A673 (cell line): Measurements from ENCODE around the gene PRPF6. TPM values are rescaled to one million over a fixed set of nuclear protein-coding genes. Genes with fewer than 3 reads are reported as not detected.

Experiments used
- BruUV-seq: library from RNA; stranded (reverse); fragments of 400-500 nt; replicated peaks from 2 replicates; lab custom pipeline; 2021; lab: Mats Ljungman, UMichigan
- CTCF ChIA-PET: fragments of 300-600 bp; sonication (Branson Sonifier 250); formaldehyde crosslinking; loops from one replicate; lab custom pipeline; 2022; ENCODE audit warnings: antibody characterized with exemption; lab: Charles Lee
- POLR2A ChIA-PET: fragments of 300-600 bp; sonication (Branson Sonifier 250); formaldehyde crosslinking; loops from one replicate; lab custom pipeline; 2022; ENCODE audit warnings: antibody characterized with exemption; ENCODE audit not compliant: low non-redundant PET; lab: Charles Lee
- DNase-seq: peaks from one replicate; pipeline ENCODE4 v3.0.0-alpha.2; 2015; ENCODE audit warnings: low spot score
- H3K27ac ChIP-seq: fragments of 200-600 bp; sonication (generic); 2 replicates; pipeline ENCODE4 v1.5.1; 2016; ENCODE audit warnings: mixed run types, low read depth, mild to moderate bottlenecking, mixed read lengths, antibody characterized with exemption, low read length; ENCODE audit not compliant: poor library complexity, severe bottlenecking
- H3K27me3 ChIP-seq: fragments of 200-600 bp; sonication (generic); replicated peaks from 2 replicates; pipeline ENCODE4 v1.6.1; 2017; ENCODE audit warnings: mixed run types, low read depth, mild to moderate bottlenecking, mixed read lengths, antibody characterized with exemption, low read length; ENCODE audit not compliant: insufficient read depth, poor library complexity
- H3K36me3 ChIP-seq: fragments of 200-600 bp; sonication (generic); 2 replicates; pipeline ENCODE4 v1.6.1; 2016; ENCODE audit warnings: mixed run types, mild to moderate bottlenecking, mixed read lengths, antibody characterized with exemption, low read length; ENCODE audit not compliant: insufficient read depth, poor library complexity, severe bottlenecking
- H3K4me1 ChIP-seq: fragments of 200-600 bp; sonication (generic); 2 replicates; pipeline ENCODE4 v1.6.1; 2017; ENCODE audit warnings: mixed run types, mild to moderate bottlenecking, mixed read lengths, antibody characterized with exemption, low read length; ENCODE audit not compliant: insufficient read depth, poor library complexity, severe bottlenecking
- H3K4me3 ChIP-seq: fragments of 200-600 bp; sonication (generic); 2 replicates; pipeline ENCODE4 v1.5.1; 2016; ENCODE audit warnings: low read depth, mixed run types, mild to moderate bottlenecking, mixed read lengths, low read length; ENCODE audit not compliant: poor library complexity, severe bottlenecking
- H3K9me3 ChIP-seq: fragments of 200-600 bp; sonication (generic); 2 replicates; pipeline ENCODE4 v1.6.1; 2016; ENCODE audit warnings: mixed run types, low read depth, mild to moderate bottlenecking, mixed read lengths, antibody characterized with exemption, low read length; ENCODE audit not compliant: poor library complexity, severe bottlenecking
- EZH2 ChIP-seq: fragments of 200-600 bp; sonication (generic); IDR thresholded peaks from 2 replicates; pipeline ENCODE4 v1.6.1; 2017; ENCODE audit warnings: borderline replicate concordance, low read depth, mild to moderate bottlenecking, mixed read lengths, antibody characterized with exemption, low read length; ENCODE audit not compliant: poor library complexity, severe bottlenecking
- intact Hi-C: fragments of 100-400 bp; cut with micrococcal nuclease; formaldehyde crosslinking; loops from one replicate; pipeline ENCODE4 v1.10.0; 2022; ENCODE audit not compliant: unreplicated experiment
- total RNA-seq: library from RNA; stranded (reverse); gene quantifications from 2 replicates; pipeline ENCODE4 v1.2.3, GENCODE V29; 2021
- TF ChIP-seq, protein P1 (sequence below): fragments of 300-800, 200-600 bp; sonication (generic); conservative IDR thresholded peaks from 2 replicates; pipeline ENCODE4 v1.5.1; 2017; ENCODE audit warnings: low read depth, mild to moderate bottlenecking, antibody characterized with exemption, low read length, moderate library complexity, mixed read lengths

Gene PRPF6
- total RNA-seq, 1 experiment from 2014 or later = 86.3 TPM

DNA sequence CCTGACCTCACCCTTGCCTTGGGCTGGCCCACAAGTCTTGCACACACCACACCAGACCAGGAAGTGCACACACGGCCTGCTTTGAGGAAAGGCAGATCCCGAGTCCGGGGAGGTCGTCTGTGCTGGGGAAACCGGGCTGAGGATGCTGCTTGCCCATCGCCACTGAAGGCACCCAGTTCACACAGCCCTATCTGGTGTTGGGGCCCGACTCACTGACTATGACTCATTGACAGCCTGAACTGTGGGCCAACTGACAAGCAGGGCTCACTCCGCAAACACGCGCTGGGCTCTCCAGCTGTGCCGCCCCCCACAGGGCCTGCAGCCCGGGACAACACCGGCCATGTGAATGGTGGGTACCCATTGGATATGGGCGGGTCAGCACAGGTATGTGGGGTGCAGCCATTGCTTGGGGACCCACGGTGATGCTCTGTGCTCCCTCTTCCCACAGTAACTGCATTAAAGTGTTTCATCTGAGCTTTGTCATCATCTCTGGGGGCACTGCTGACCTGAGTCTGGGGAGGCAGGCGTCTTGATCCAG lies 3.1 kb upstream of the PRPF6 start:
- no peaks in the 10 kb centered on the region for H3K9me3 ChIP-seq
- no peaks in the 10 kb centered on the region for H3K27me3 ChIP-seq
- H3K36me3 ChIP-seq = peaks cover under 1% of the 10 kb centered on the region
- ChIA-PET CTCF (no interaction called here), POLR2A (no interaction called here)
- TF ChIP-seq, protein P1, sequence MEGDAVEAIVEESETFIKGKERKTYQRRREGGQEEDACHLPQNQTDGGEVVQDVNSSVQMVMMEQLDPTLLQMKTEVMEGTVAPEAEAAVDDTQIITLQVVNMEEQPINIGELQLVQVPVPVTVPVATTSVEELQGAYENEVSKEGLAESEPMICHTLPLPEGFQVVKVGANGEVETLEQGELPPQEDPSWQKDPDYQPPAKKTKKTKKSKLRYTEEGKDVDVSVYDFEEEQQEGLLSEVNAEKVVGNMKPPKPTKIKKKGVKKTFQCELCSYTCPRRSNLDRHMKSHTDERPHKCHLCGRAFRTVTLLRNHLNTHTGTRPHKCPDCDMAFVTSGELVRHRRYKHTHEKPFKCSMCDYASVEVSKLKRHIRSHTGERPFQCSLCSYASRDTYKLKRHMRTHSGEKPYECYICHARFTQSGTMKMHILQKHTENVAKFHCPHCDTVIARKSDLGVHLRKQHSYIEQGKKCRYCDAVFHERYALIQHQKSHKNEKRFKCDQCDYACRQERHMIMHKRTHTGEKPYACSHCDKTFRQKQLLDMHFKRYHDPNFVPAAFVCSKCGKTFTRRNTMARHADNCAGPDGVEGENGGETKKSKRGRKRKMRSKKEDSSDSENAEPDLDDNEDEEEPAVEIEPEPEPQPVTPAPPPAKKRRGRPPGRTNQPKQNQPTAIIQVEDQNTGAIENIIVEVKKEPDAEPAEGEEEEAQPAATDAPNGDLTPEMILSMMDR = no peak
- TF ChIP-seq EZH2 = no peak
- no peak for DNase-seq
- H3K27ac ChIP-seq = no peak overlapping the region
- intact Hi-C loops = loop anchor here (5.0 to 10.0 kb wide), 2 partner anchors 203 to 441 kb away; partner anchors contain the start of gene PTK6
- H3K4me3 ChIP-seq = no peak overlapping the region
- BruUV-seq = no TSS peak
- H3K4me1 ChIP-seq = peaks cover 23% of the 10 kb centered on the region

DNA sequence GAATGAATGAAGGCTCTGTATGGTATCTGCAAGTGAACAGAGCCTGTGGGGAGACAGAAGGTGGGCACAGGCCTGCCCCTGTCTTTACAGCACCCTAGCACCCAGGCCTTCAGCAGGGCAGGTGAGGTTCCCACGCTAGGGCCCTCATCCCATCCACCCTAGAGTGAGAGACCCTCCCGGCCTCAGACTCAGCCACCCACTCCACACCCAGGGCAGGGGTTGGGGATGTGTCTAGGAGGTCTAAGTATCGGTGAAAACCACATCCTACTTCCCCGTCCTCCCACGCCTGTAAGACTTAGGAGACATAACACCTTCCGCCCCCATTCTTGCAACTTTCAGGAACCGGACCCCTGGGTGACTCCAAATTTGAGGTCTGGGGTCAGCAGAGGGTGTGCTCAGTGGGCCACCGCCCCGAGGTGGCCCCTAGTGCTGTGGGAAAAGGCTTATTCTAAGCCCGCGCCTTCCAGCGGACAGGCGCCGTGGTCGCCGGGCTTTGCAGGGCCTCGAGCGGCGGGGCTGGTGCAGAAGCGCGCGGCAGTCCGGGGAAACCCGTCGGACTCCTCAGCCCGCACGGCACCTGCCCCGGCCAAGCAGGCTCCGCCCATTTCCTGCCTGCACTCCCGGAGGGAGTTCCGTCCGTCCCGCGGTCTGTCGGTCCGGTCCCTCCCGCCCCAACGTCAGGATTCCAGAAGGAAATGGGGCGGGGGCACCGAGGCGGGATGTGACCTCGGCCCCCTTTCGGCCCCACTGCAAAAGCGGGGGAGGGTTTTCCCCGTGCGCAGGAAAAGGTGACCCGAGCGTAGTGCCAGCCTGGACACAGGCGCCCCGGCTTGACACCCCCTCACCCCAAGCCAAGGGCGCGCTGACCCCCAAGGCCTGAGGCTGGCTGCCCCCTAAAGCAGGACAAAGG lies 2.4 kb upstream of the PRPF6 start:
- POLR2A ChIA-PET = no interaction called here

DNA sequence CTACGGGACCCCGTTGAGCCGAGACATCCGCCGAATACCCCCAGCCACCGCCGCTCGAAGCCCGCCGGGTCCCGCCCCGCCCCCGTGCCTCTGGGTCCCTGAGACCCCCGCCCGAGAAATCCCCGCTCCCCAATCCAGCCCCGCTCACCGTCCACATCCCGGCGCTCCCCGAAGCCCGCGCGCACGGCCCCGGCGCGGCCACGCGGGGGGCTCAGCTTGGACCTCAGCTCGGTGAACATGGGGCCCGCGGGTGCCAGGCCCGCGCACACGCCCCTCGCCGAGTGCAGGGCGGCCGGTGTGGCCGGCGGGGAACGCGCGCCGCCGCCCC lies 1.7 kb upstream of the PRPF6 start:
- no TSS peak for BruUV-seq
- Histone ChIP-seq H3K36me3 (peaks cover 7% of the 10 kb centered on the region), H3K9me3 (no peaks in the 10 kb centered on the region), H3K4me3 (peak overlapping the region; percentile 100), H3K27ac (peak overlapping the region; percentile 65), H3K4me1 (peaks cover 23% of the 10 kb centered on the region), H3K27me3 (no peaks in the 10 kb centered on the region)
- DNase-seq = no peak
- TF ChIP-seq, protein P1 = no peak
- TF ChIP-seq EZH2 = no peak
- ChIA-PET CTCF (no interaction called here), POLR2A (no interaction called here)
- intact Hi-C loops = loop anchor here (5.0 to 10.0 kb wide), 2 partner anchors 204 to 442 kb away; partner anchors contain the start of gene PTK6

More for the DNA sequence above, 2.4 kb upstream of the PRPF6 start:
- no peak for DNase-seq
- BruUV-seq = no TSS peak
- no peak for TF ChIP-seq EZH2
- TF ChIP-seq, protein P1 = no peak
- peak overlapping the region; percentile 100 for H3K4me3 ChIP-seq
- H3K9me3 ChIP-seq = no peaks in the 10 kb centered on the region
- CTCF ChIA-PET = no interaction called here
- peak overlapping the region; percentile 65 for H3K27ac ChIP-seq
- H3K27me3 ChIP-seq = no peaks in the 10 kb centered on the region
- H3K36me3 ChIP-seq = peaks cover 7% of the 10 kb centered on the region
- intact Hi-C loops = loop anchor here (5.0 to 10.0 kb wide), 2 partner anchors 204 to 441 kb away; partner anchors contain the start of gene PTK6
- H3K4me1 ChIP-seq = peaks cover 23% of the 10 kb centered on the region
